Measurements from ENCODE around the gene BTBD1. TPM values are rescaled to one million over a fixed set of nuclear protein-coding genes. Genes with fewer than 3 reads are reported as not detected.
A peak's percentile ranks its signal among the peaks of the same experiment; 100 is the strongest.

Gene BTBD1
- total RNA-seq, 1 donor from 2014 or later: 53.2 TPM

GRCh38 chr15:83015361-83015760 is 51.7 kb downstream of the BTBD1 start:
- no peak overlapping the region for H3K4me3 Mint-ChIP-seq (ENCODE audit: unreplicated experiment)
- no peak overlapping the region for H3K27ac Mint-ChIP-seq (ENCODE audit: unreplicated experiment)
- H3K36me3 Mint-ChIP-seq (ENCODE audit: unreplicated experiment): peaks cover 14% of the 10 kb centered on the region
- no peak for TF ChIP-seq CTCF (IDR thresholded peaks at IDR 0.05)
- no peak for DNase-seq (ENCODE audit: extremely low spot score, unreplicated experiment)
- no peaks in the 10 kb centered on the region for H3K27me3 Mint-ChIP-seq (ENCODE audit: unreplicated experiment)
- H3K4me1 Mint-ChIP-seq (ENCODE audit: unreplicated experiment): peaks cover 26% of the 10 kb centered on the region
- H3K9me3 Mint-ChIP-seq (ENCODE audit: unreplicated experiment): no peaks in the 10 kb centered on the region

GRCh38 chr15:83014205-83014653 is 52.8 kb downstream of the BTBD1 start:
- Mint-ChIP-seq H3K9me3 (ENCODE audit: unreplicated experiment) (no peaks in the 10 kb centered on the region), H3K4me1 (ENCODE audit: unreplicated experiment) (peaks cover 35% of the 10 kb centered on the region), H3K4me3 (ENCODE audit: unreplicated experiment) (no peak overlapping the region), H3K36me3 (ENCODE audit: unreplicated experiment) (peaks cover 11% of the 10 kb centered on the region), H3K27ac (ENCODE audit: unreplicated experiment) (no peak overlapping the region), H3K27me3 (ENCODE audit: unreplicated experiment) (no peaks in the 10 kb centered on the region)
- DNase-seq (ENCODE audit: extremely low spot score, unreplicated experiment): no peak
- no peak for TF ChIP-seq CTCF (IDR thresholded peaks at IDR 0.05)

GRCh38 chr15:83012636-83013035 is 54.4 kb downstream of the BTBD1 start:
- H3K27ac Mint-ChIP-seq (ENCODE audit: unreplicated experiment): no peak overlapping the region
- DNase-seq (ENCODE audit: extremely low spot score, unreplicated experiment): no peak
- peak overlapping the region; percentile 91 for H3K4me3 Mint-ChIP-seq (ENCODE audit: unreplicated experiment)
- H3K9me3 Mint-ChIP-seq (ENCODE audit: unreplicated experiment): no peaks in the 10 kb centered on the region
- H3K4me1 Mint-ChIP-seq (ENCODE audit: unreplicated experiment): peaks cover 35% of the 10 kb centered on the region
- no peak for TF ChIP-seq CTCF (IDR thresholded peaks at IDR 0.05)
- no peaks in the 10 kb centered on the region for H3K27me3 Mint-ChIP-seq (ENCODE audit: unreplicated experiment)
- peaks cover 12% of the 10 kb centered on the region for H3K36me3 Mint-ChIP-seq (ENCODE audit: unreplicated experiment)

GRCh38 chr15:83012076-83012426 is 55.0 kb downstream of the BTBD1 start:
- TF ChIP-seq CTCF (IDR thresholded peaks at IDR 0.05): no peak
- no peak for DNase-seq (ENCODE audit: extremely low spot score, unreplicated experiment)
- H3K9me3 Mint-ChIP-seq (ENCODE audit: unreplicated experiment): no peaks in the 10 kb centered on the region
- H3K4me1 Mint-ChIP-seq (ENCODE audit: unreplicated experiment): peaks cover 34% of the 10 kb centered on the region
- H3K27ac Mint-ChIP-seq (ENCODE audit: unreplicated experiment): peak overlapping the region; percentile 91
- H3K4me3 Mint-ChIP-seq (ENCODE audit: unreplicated experiment): peak overlapping the region; percentile 91
- peaks cover 12% of the 10 kb centered on the region for H3K36me3 Mint-ChIP-seq (ENCODE audit: unreplicated experiment)
- H3K27me3 Mint-ChIP-seq (ENCODE audit: unreplicated experiment): no peaks in the 10 kb centered on the region

- peak within 1 kb of the TSS; percentile 91 for H3K4me3 Mint-ChIP-seq (ENCODE audit: unreplicated experiment)
- H3K9me3 Mint-ChIP-seq (ENCODE audit: unreplicated experiment): no peaks in the 10 kb centered on the region
- H3K27me3 Mint-ChIP-seq (ENCODE audit: unreplicated experiment): no peaks in the 10 kb centered on the region
- peak; percentile 95 for DNase-seq (ENCODE audit: extremely low spot score, unreplicated experiment)
- H3K27ac Mint-ChIP-seq (ENCODE audit: unreplicated experiment): peak within 1 kb of the TSS; percentile 91
- H3K36me3 Mint-ChIP-seq (ENCODE audit: unreplicated experiment): peaks cover 14% of the 10 kb centered on the region
- TF ChIP-seq CTCF (IDR thresholded peaks at IDR 0.05): peak; percentile 58
- H3K4me1 Mint-ChIP-seq (ENCODE audit: unreplicated experiment): peaks cover 34% of the 10 kb centered on the region
Measured at GRCh38 chr15:83011271-83012075, 55.6 kb downstream of the BTBD1 start, which contains the start of gene C15orf40. TSS of gene C15orf40 (minus strand) at chr15:83011639. CDS start at chr15:83011607, 32 bp downstream.
